A673 (cell line): ENCODE results near the gene PTPRK. TPM values are rescaled to one million over a fixed set of nuclear protein-coding genes. Genes with fewer than 3 reads are reported as not detected.

Experiments
- BruUV-seq: library from RNA; stranded (reverse); fragments of 400-500 nt; replicated peaks from 2 replicates; lab custom pipeline; 2021; lab: Mats Ljungman, UMichigan
- CTCF ChIA-PET: fragments of 300-600 bp; sonication (Branson Sonifier 250); formaldehyde crosslinking; loops from one replicate; lab custom pipeline; 2022; ENCODE audit warnings: antibody characterized with exemption; lab: Charles Lee
- POLR2A ChIA-PET: fragments of 300-600 bp; sonication (Branson Sonifier 250); formaldehyde crosslinking; loops from one replicate; lab custom pipeline; 2022; ENCODE audit warnings: antibody characterized with exemption; ENCODE audit not compliant: low non-redundant PET; lab: Charles Lee
- DNase-seq: peaks from one replicate; pipeline ENCODE4 v3.0.0-alpha.2; 2015; ENCODE audit warnings: low spot score
- H3K27ac ChIP-seq: fragments of 200-600 bp; sonication (generic); 2 replicates; pipeline ENCODE4 v1.5.1; 2016; ENCODE audit warnings: mixed run types, low read depth, mild to moderate bottlenecking, mixed read lengths, antibody characterized with exemption, low read length; ENCODE audit not compliant: poor library complexity, severe bottlenecking
- H3K27me3 ChIP-seq: fragments of 200-600 bp; sonication (generic); replicated peaks from 2 replicates; pipeline ENCODE4 v1.6.1; 2017; ENCODE audit warnings: mixed run types, low read depth, mild to moderate bottlenecking, mixed read lengths, antibody characterized with exemption, low read length; ENCODE audit not compliant: insufficient read depth, poor library complexity
- H3K36me3 ChIP-seq: fragments of 200-600 bp; sonication (generic); 2 replicates; pipeline ENCODE4 v1.6.1; 2016; ENCODE audit warnings: mixed run types, mild to moderate bottlenecking, mixed read lengths, antibody characterized with exemption, low read length; ENCODE audit not compliant: insufficient read depth, poor library complexity, severe bottlenecking
- H3K4me1 ChIP-seq: fragments of 200-600 bp; sonication (generic); 2 replicates; pipeline ENCODE4 v1.6.1; 2017; ENCODE audit warnings: mixed run types, mild to moderate bottlenecking, mixed read lengths, antibody characterized with exemption, low read length; ENCODE audit not compliant: insufficient read depth, poor library complexity, severe bottlenecking
- H3K4me3 ChIP-seq: fragments of 200-600 bp; sonication (generic); 2 replicates; pipeline ENCODE4 v1.5.1; 2016; ENCODE audit warnings: low read depth, mixed run types, mild to moderate bottlenecking, mixed read lengths, low read length; ENCODE audit not compliant: poor library complexity, severe bottlenecking
- H3K9me3 ChIP-seq: fragments of 200-600 bp; sonication (generic); 2 replicates; pipeline ENCODE4 v1.6.1; 2016; ENCODE audit warnings: mixed run types, low read depth, mild to moderate bottlenecking, mixed read lengths, antibody characterized with exemption, low read length; ENCODE audit not compliant: poor library complexity, severe bottlenecking
- CTCF ChIP-seq: fragments of 300-800, 200-600 bp; sonication (generic); conservative IDR thresholded peaks from 2 replicates; pipeline ENCODE4 v1.5.1; 2017; ENCODE audit warnings: low read depth, mild to moderate bottlenecking, antibody characterized with exemption, low read length, moderate library complexity, mixed read lengths
- EZH2 ChIP-seq: fragments of 200-600 bp; sonication (generic); IDR thresholded peaks from 2 replicates; pipeline ENCODE4 v1.6.1; 2017; ENCODE audit warnings: borderline replicate concordance, low read depth, mild to moderate bottlenecking, mixed read lengths, antibody characterized with exemption, low read length; ENCODE audit not compliant: poor library complexity, severe bottlenecking
- intact Hi-C: fragments of 100-400 bp; cut with micrococcal nuclease; formaldehyde crosslinking; loops from one replicate; pipeline ENCODE4 v1.10.0; 2022; ENCODE audit not compliant: unreplicated experiment
- total RNA-seq: library from RNA; stranded (reverse); gene quantifications from 2 replicates; pipeline ENCODE4 v1.2.3, GENCODE V29; 2021

PTPRK gene
- total RNA-seq, 1 experiment from 2014 or later: 77.3 TPM

GRCh38 chr6:127920804-127921203, 599.6 kb downstream of the PTPRK start:
- CTCF ChIA-PET: no interaction called here
- BruUV-seq: no TSS peak

More at GRCh38 chr6:127920804-127921203, 599.6 kb downstream of the PTPRK start:
- Histone ChIP-seq H3K36me3 (no peaks in the 10 kb centered on the region), H3K9me3 (no peaks in the 10 kb centered on the region), H3K4me1 (no peaks in the 10 kb centered on the region), H3K4me3 (no peak overlapping the region), H3K27ac (no peak overlapping the region), H3K27me3 (no peaks in the 10 kb centered on the region)
- no peak for DNase-seq
- intact Hi-C loops: no loop called here
- TF ChIP-seq EZH2 (no peak), CTCF (no peak)
- POLR2A ChIA-PET: no interaction called here
